ENCODE results near the gene KLK13.

GRCh38 chr19:51101171-51101865 is 36.4 kb upstream of the KLK13 start:
- no peak for TF ChIP-seq CTCF (IDR thresholded peaks at IDR 0.05)
- no peak for TF ChIP-seq POLR2A (IDR thresholded peaks at IDR 0.05)

Data from thyroid gland (tissue), 4 donors.